ENCODE measurements around the gene DMD. TPM values are rescaled to one million over a fixed set of nuclear protein-coding genes. Genes with fewer than 3 reads are reported as not detected.
"Not testable (repeated sequence)": the region's sequence is repeated elsewhere in the genome, so short reads cannot be mapped to it uniquely, and the experiment has no call there.

Gene DMD
- total and polyA plus RNA-seq, 2 donors (not counting 1 experiment from before 2014, with no cell fraction given): 5.1 to 7.2 TPM

- Histone ChIP-seq H3K4me3 (replicated peaks in 1 of 4; ENCODE audit: control extremely low read depth in 1 of 4, insufficient read depth in 1 of 4, low read depth in 3 of 4, low read length in 4 of 4) (no peak overlapping the region), H3K79me2 (ENCODE audit: control insufficient read depth, insufficient read depth, low read length) (no peaks in the 10 kb centered on the region)
- no peak for TF ChIP-seq EZH2 (IDR thresholded peaks at IDR 0.05; ENCODE audit: low read length, missing control alignments)
- TF ChIP-seq, protein P1, sequence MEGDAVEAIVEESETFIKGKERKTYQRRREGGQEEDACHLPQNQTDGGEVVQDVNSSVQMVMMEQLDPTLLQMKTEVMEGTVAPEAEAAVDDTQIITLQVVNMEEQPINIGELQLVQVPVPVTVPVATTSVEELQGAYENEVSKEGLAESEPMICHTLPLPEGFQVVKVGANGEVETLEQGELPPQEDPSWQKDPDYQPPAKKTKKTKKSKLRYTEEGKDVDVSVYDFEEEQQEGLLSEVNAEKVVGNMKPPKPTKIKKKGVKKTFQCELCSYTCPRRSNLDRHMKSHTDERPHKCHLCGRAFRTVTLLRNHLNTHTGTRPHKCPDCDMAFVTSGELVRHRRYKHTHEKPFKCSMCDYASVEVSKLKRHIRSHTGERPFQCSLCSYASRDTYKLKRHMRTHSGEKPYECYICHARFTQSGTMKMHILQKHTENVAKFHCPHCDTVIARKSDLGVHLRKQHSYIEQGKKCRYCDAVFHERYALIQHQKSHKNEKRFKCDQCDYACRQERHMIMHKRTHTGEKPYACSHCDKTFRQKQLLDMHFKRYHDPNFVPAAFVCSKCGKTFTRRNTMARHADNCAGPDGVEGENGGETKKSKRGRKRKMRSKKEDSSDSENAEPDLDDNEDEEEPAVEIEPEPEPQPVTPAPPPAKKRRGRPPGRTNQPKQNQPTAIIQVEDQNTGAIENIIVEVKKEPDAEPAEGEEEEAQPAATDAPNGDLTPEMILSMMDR (conservative IDR thresholded peaks at IDR 0.05 in 1 of 2, IDR thresholded peaks at IDR 0.05 in 1 of 2; ENCODE audit: low read depth in 1 of 2, low read length in 2 of 2): no peak
Observed at GRCh38 chrX:33078273-33078672, 133.1 kb downstream of the DMD start.

DNA sequence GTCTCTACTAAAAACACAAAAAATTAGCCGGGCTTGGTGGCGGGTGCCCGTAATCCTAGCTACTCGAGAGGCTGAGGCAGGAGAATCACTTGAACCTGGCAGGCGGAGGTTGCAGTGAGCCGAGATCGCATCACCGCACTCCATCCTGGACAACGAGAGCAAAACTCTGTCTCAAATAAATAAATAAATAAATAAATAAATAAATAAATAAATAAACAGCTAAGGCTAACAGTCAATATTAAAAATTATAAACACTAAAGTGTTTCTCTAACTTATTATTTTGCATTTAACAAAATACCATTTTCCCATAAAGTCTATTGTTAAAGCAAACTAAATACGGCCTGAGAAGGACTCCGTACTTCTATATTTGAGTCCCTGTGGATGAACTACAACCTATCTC lies 137.7 kb downstream of the DMD start:
- H3K27me3 ChIP-seq (ENCODE audit: control insufficient read depth, insufficient read depth, low read length); H3K79me2 ChIP-seq (ENCODE audit: control insufficient read depth, insufficient read depth, low read length); H3K4me1 ChIP-seq (ENCODE audit: control insufficient read depth, extremely low read depth, insufficient read depth, low read length); H4K20me1 ChIP-seq (ENCODE audit: control insufficient read depth, extremely low read depth, insufficient read depth, low read length); H2AFZ ChIP-seq (ENCODE audit: low read length); H3K27ac ChIP-seq (ENCODE audit: insufficient read depth, low read length); H3K9ac ChIP-seq (ENCODE audit: insufficient read depth, low read length); H3K4me2 ChIP-seq (ENCODE audit: extremely low read depth, insufficient read depth, low read length); H3K36me3 ChIP-seq (ENCODE audit: control insufficient read depth, insufficient read depth, low read length); DNase-seq (ENCODE audit: low read depth in 2 of 2); H3K4me3 ChIP-seq (replicated peaks in 1 of 4; ENCODE audit: control extremely low read depth in 1 of 4, insufficient read depth in 1 of 4, low read depth in 3 of 4, low read length in 4 of 4); H3K9me3 ChIP-seq (ENCODE audit: control insufficient read depth, insufficient read depth, low read depth, low read length): not testable (repeated sequence)

More at GRCh38 chrX:33078273-33078672, 133.1 kb downstream of the DMD start:
- Histone ChIP-seq H3K4me2 (ENCODE audit: extremely low read depth, insufficient read depth, low read length) (no peak overlapping the region), H3K27me3 (ENCODE audit: control insufficient read depth, insufficient read depth, low read length) (no peaks in the 10 kb centered on the region), H3K4me1 (ENCODE audit: control insufficient read depth, extremely low read depth, insufficient read depth, low read length) (no peaks in the 10 kb centered on the region), H2AFZ (ENCODE audit: low read length) (no peak overlapping the region), H3K27ac (ENCODE audit: insufficient read depth, low read length) (no peak overlapping the region), H3K9ac (ENCODE audit: insufficient read depth, low read length) (no peak overlapping the region), H4K20me1 (ENCODE audit: control insufficient read depth, extremely low read depth, insufficient read depth, low read length) (no peaks in the 10 kb centered on the region), H3K9me3 (ENCODE audit: control insufficient read depth, insufficient read depth, low read depth, low read length) (no peaks in the 10 kb centered on the region), H3K36me3 (ENCODE audit: control insufficient read depth, insufficient read depth, low read length) (no peaks in the 10 kb centered on the region)
- no peak for DNase-seq (ENCODE audit: low read depth in 2 of 2)

- Histone ChIP-seq H3K79me2 (ENCODE audit: control insufficient read depth, insufficient read depth, low read length) (no peaks in the 10 kb centered on the region), H3K4me3 (replicated peaks in 1 of 4; ENCODE audit: control extremely low read depth in 1 of 4, insufficient read depth in 1 of 4, low read depth in 3 of 4, low read length in 4 of 4) (no peak overlapping the region), H3K27me3 (ENCODE audit: control insufficient read depth, insufficient read depth, low read length) (no peaks in the 10 kb centered on the region), H3K4me2 (ENCODE audit: extremely low read depth, insufficient read depth, low read length) (no peak overlapping the region), H2AFZ (ENCODE audit: low read length) (no peak overlapping the region), H3K36me3 (ENCODE audit: control insufficient read depth, insufficient read depth, low read length) (no peaks in the 10 kb centered on the region), H4K20me1 (ENCODE audit: control insufficient read depth, extremely low read depth, insufficient read depth, low read length) (no peaks in the 10 kb centered on the region), H3K4me1 (ENCODE audit: control insufficient read depth, extremely low read depth, insufficient read depth, low read length) (no peaks in the 10 kb centered on the region), H3K27ac (ENCODE audit: insufficient read depth, low read length) (no peak overlapping the region), H3K9ac (ENCODE audit: insufficient read depth, low read length) (no peak overlapping the region), H3K9me3 (ENCODE audit: control insufficient read depth, insufficient read depth, low read depth, low read length) (no peaks in the 10 kb centered on the region)
- no peak for TF ChIP-seq EZH2 (IDR thresholded peaks at IDR 0.05; ENCODE audit: low read length, missing control alignments)
- TF ChIP-seq, protein P1 (conservative IDR thresholded peaks at IDR 0.05 in 1 of 2, IDR thresholded peaks at IDR 0.05 in 1 of 2; ENCODE audit: low read depth in 1 of 2, low read length in 2 of 2): no peak
- no peak for DNase-seq (ENCODE audit: low read depth in 2 of 2)
Observed at GRCh38 chrX:33065415-33065814, 145.9 kb downstream of the DMD start.
